HepG2 (cell line): ENCODE measurements around the gene UBE4A. TPM values are rescaled to one million over a fixed set of nuclear protein-coding genes. Genes with fewer than 3 reads are reported as not detected.

ENCODE experiments used
- ATF7-NPFF ChIP-seq: sonication (generic); formaldehyde crosslinking; IDR thresholded peaks from 2 replicates; pipeline ENCODE4 v1.8.1; 2023; ENCODE audit warnings: mild to moderate bottlenecking, low read depth, missing genetic modification reagents, moderate library complexity
- CREM ChIP-seq, 2 experiments: sonication (generic) in 1 of 2; formaldehyde crosslinking in 1 of 2; IDR thresholded peaks; 2 replicates each; pipeline versions ENCODE4 v1.4.0 to v1.6.1; 2016 to 2020; ENCODE audit warnings: antibody characterized with exemption in 1 of 2, mild to moderate bottlenecking in 1 of 2, missing genetic modification reagents in 1 of 2
- ELF3 ChIP-seq: IDR thresholded peaks from 2 replicates; pipeline ENCODE4 v1.6.1; 2016; ENCODE audit warnings: missing genetic modification reagents, missing compliant biosample characterization
- HOXA5 ChIP-seq: sonication (generic); formaldehyde crosslinking; IDR thresholded peaks from 2 replicates; pipeline ENCODE4 v1.4.0; 2020; ENCODE audit warnings: missing genetic modification reagents
- JUNB ChIP-seq: sonication (generic); formaldehyde crosslinking; IDR thresholded peaks from 2 replicates; pipeline ENCODE4 v1.8.0; 2022; ENCODE audit warnings: missing genetic modification reagents, mild to moderate bottlenecking, borderline replicate concordance
- MLLT10 ChIP-seq: sonication (generic); formaldehyde crosslinking; IDR thresholded peaks from 2 replicates; pipeline ENCODE4 v1.4.0; 2020; ENCODE audit warnings: missing genetic modification reagents
- NRL ChIP-seq: sonication (generic); formaldehyde crosslinking; IDR thresholded peaks from 2 replicates; pipeline ENCODE4 v1.5.0; 2020; ENCODE audit warnings: missing genetic modification reagents, mild to moderate bottlenecking, moderate library complexity, borderline replicate concordance
- ONECUT2 ChIP-seq: sonication (generic); formaldehyde crosslinking; IDR thresholded peaks from 2 replicates; pipeline ENCODE4 v1.4.0; 2020; ENCODE audit warnings: missing genetic modification reagents
- PHF5A ChIP-seq: IDR thresholded peaks from one replicate; pipeline ENCODE4 v1.6.1; 2018; ENCODE audit warnings: low read depth, missing genetic modification reagents; ENCODE audit not compliant: unreplicated experiment
- SNRNP70 ChIP-seq: fragments of 200-400 bp; formaldehyde crosslinking; IDR thresholded peaks from 2 replicates; pipeline ENCODE4 v1.6.1; 2017; ENCODE audit warnings: mild to moderate bottlenecking, low read depth, low read length, moderate library complexity
- ZBTB7B ChIP-seq: sonication (generic); formaldehyde crosslinking; IDR thresholded peaks from 2 replicates; pipeline ENCODE4 v1.4.0; 2020; ENCODE audit warnings: missing genetic modification reagents
- ZNF205 ChIP-seq: IDR thresholded peaks from 2 replicates; pipeline ENCODE4 v1.6.1; 2018; ENCODE audit warnings: missing biosample characterization, missing genetic modification reagents
- ZNF256 ChIP-seq: sonication (generic); formaldehyde crosslinking; conservative IDR thresholded peaks from 2 replicates; pipeline ENCODE4 v1.4.0; 2020; ENCODE audit warnings: missing genetic modification reagents
- ZNF383 ChIP-seq: sonication (generic); formaldehyde crosslinking; IDR thresholded peaks from 2 replicates; pipeline ENCODE4 v1.4.0; 2020; ENCODE audit warnings: missing genetic modification reagents, mild to moderate bottlenecking, borderline replicate concordance
- ZNF468 ChIP-seq: sonication (generic); formaldehyde crosslinking; IDR thresholded peaks from 2 replicates; pipeline ENCODE4 v1.8.0; 2022; ENCODE audit warnings: mild to moderate bottlenecking, moderate library complexity, missing genetic modification reagents
- ZNF570 ChIP-seq: sonication (generic); formaldehyde crosslinking; IDR thresholded peaks from 2 replicates; pipeline ENCODE4 v1.4.0; 2020; ENCODE audit warnings: mild to moderate bottlenecking, missing genetic modification reagents, borderline replicate concordance
- ZNF619 ChIP-seq: sonication (generic); formaldehyde crosslinking; IDR thresholded peaks from 2 replicates; pipeline ENCODE4 v1.4.0; 2020; ENCODE audit warnings: mild to moderate bottlenecking, missing genetic modification reagents
- ZNF670 ChIP-seq: sonication (generic); formaldehyde crosslinking; IDR thresholded peaks from 2 replicates; pipeline ENCODE4 v1.8.0; 2022; ENCODE audit warnings: mild to moderate bottlenecking, missing genetic modification reagents, borderline replicate concordance
- ZNF709 ChIP-seq: sonication (generic); formaldehyde crosslinking; IDR thresholded peaks from 2 replicates; pipeline ENCODE4 v1.5.0; 2020; ENCODE audit warnings: mild to moderate bottlenecking, missing genetic modification reagents
- ZNF879 ChIP-seq: sonication (generic); formaldehyde crosslinking; IDR thresholded peaks from 2 replicates; pipeline ENCODE4 v1.8.1; 2023; ENCODE audit warnings: missing genetic modification reagents
- polyA plus RNA-seq, 8 experiments: library from polyadenylated mRNA; depleted of rRNA in 3 of 8; stranded (reverse) in 7 of 8; unstranded in 1 of 8; fragments of >200 nt; fragmentation: Illumina TruSeq in 4 of 8; extraction: Trizol in 4 of 8; gene quantifications; 2 replicates each; pipeline versions ENCODE4 v1.2.1 to v1.2.3, GENCODE V29; 2011 to 2016; ENCODE audit warnings: low read depth in 4 of 8, missing spikeins in 1 of 8, mixed read lengths in 1 of 8; ENCODE audit not compliant: insufficient read depth in 1 of 8
- total RNA-seq, 5 experiments: library from RNA; depleted of rRNA; stranded (reverse); fragments of >200 nt; fragmentation: Illumina TruSeq; extraction: Trizol; gene quantifications; 2 replicates each; pipeline ENCODE4 v1.2.3, GENCODE V29; 2016; ENCODE audit warnings: low read depth in 1 of 5
- TF ChIP-seq, protein P1 (sequence below): sonication (generic); formaldehyde crosslinking; IDR thresholded peaks from 2 replicates; pipeline ENCODE4 v1.4.0; 2020; ENCODE audit warnings: missing genetic modification reagents
- TF ChIP-seq, protein P2 (sequence below): sonication (generic); formaldehyde crosslinking; IDR thresholded peaks from 2 replicates; pipeline ENCODE4 v1.8.1; 2023; ENCODE audit warnings: mild to moderate bottlenecking, missing genetic modification reagents
- TF ChIP-seq, protein P3 (sequence below): sonication (generic); formaldehyde crosslinking; IDR thresholded peaks from 2 replicates; pipeline ENCODE4 v1.4.0; 2020; ENCODE audit warnings: mild to moderate bottlenecking, missing genetic modification reagents
- TF ChIP-seq, protein P4 (sequence below): sonication (generic); formaldehyde crosslinking; IDR thresholded peaks from 2 replicates; pipeline ENCODE4 v1.8.1; 2023; ENCODE audit warnings: missing genetic modification reagents, inconsistent platforms, borderline replicate concordance
- TF ChIP-seq, protein P5 (sequence below): IDR thresholded peaks from 2 replicates; pipeline ENCODE4 v1.6.1; 2012; ENCODE audit warnings: inconsistent platforms

UBE4A gene
- total and polyA plus RNA-seq, 2 of the 13 experiments (the other 11 are each of a cell fraction or from before 2014, with no cell fraction given) = 15.1 to 32.7 TPM

DNA sequence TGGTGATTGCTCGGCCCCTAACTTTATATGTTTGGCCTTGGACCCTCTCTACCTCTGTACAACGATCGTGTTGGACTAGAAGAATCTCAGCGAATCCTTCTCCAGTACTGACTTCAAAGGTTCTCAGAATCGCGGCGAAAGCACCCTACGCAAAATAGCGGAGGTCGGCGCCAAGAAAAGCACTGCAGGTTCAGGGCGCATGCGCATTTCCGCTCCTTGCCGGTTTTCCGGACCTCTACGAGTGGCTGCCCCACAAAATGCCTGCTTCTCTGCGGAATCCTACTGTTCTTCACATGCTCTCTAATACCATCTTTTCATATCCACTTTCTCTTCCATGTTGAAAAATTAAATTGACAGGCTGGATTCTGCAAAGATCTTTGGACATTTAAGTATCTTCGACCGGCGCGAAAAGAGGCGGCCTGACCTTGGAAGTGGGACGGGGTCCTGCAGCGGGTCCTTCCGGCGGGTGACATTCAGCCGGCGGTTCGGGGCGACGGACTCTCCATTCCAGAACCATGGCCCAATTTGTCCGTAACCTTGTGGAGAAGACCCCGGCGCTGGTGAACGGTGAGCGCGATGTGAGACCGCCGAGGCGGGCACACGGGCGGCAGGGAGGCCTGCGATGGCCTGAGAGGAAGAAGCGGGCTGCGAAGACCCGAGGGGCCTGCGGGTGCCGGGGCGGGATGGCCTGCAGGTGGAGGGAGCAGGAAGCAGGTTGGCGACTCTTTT is 41.9 kb downstream of the UBE4A start, which contains the start of gene ATP5MG (continued):
- TF ChIP-seq ZNF670 = peak; percentile 75; the same call in 1 of the 2 replicates
- no peak for TF ChIP-seq ONECUT2
- TF ChIP-seq, protein P1, sequence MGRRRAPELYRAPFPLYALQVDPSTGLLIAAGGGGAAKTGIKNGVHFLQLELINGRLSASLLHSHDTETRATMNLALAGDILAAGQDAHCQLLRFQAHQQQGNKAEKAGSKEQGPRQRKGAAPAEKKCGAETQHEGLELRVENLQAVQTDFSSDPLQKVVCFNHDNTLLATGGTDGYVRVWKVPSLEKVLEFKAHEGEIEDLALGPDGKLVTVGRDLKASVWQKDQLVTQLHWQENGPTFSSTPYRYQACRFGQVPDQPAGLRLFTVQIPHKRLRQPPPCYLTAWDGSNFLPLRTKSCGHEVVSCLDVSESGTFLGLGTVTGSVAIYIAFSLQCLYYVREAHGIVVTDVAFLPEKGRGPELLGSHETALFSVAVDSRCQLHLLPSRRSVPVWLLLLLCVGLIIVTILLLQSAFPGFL (CRISPR knock-in tag) = no peak
- TF ChIP-seq ZBTB7B (CRISPR knock-in tag) = no peak
- no peak for TF ChIP-seq ZNF256 (CRISPR knock-in tag)
- TF ChIP-seq ZNF570 (CRISPR knock-in tag) = no peak
- TF ChIP-seq ZNF879 (CRISPR knock-in tag) = no peak
- TF ChIP-seq, protein P2, sequence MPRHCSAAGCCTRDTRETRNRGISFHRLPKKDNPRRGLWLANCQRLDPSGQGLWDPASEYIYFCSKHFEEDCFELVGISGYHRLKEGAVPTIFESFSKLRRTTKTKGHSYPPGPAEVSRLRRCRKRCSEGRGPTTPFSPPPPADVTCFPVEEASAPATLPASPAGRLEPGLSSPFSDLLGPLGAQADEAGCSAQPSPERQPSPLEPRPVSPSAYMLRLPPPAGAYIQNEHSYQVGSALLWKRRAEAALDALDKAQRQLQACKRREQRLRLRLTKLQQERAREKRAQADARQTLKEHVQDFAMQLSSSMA = 0 out of 2 replicates have a peak, but pooled peaks have one; percentile 29
- peak; percentile 44 for TF ChIP-seq PHF5A (CRISPR knock-in tag)
- TF ChIP-seq CREM (IDR thresholded peaks at IDR 0.05) = peak; percentile 48
- TF ChIP-seq CREM (CRISPR knock-in tag; IDR thresholded peaks at IDR 0.05) = no peak
- no peak for TF ChIP-seq HOXA5
- no peak for TF ChIP-seq ZNF383
- no peak for TF ChIP-seq ZNF468 (CRISPR knock-in tag)
- TF ChIP-seq, protein P3, sequence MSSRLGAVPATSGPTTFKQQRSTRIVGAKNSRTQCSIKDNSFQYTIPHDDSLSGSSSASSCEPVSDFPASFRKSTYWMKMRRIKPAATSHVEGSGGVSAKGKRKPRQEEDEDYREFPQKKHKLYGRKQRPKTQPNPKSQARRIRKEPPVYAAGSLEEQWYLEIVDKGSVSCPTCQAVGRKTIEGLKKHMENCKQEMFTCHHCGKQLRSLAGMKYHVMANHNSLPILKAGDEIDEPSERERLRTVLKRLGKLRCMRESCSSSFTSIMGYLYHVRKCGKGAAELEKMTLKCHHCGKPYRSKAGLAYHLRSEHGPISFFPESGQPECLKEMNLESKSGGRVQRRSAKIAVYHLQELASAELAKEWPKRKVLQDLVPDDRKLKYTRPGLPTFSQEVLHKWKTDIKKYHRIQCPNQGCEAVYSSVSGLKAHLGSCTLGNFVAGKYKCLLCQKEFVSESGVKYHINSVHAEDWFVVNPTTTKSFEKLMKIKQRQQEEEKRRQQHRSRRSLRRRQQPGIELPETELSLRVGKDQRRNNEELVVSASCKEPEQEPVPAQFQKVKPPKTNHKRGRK (CRISPR knock-in tag) = no peak
- 0 out of 2 replicates have a peak, but pooled peaks have one; percentile 55 for TF ChIP-seq ZNF619 (CRISPR knock-in tag)
- TF ChIP-seq MLLT10 (CRISPR knock-in tag) = no peak
- no peak for TF ChIP-seq ZNF205 (CRISPR knock-in tag)
- no peak for TF ChIP-seq JUNB (CRISPR knock-in tag)
- no peak for TF ChIP-seq ZNF709 (CRISPR knock-in tag)
- TF ChIP-seq, protein P4, sequence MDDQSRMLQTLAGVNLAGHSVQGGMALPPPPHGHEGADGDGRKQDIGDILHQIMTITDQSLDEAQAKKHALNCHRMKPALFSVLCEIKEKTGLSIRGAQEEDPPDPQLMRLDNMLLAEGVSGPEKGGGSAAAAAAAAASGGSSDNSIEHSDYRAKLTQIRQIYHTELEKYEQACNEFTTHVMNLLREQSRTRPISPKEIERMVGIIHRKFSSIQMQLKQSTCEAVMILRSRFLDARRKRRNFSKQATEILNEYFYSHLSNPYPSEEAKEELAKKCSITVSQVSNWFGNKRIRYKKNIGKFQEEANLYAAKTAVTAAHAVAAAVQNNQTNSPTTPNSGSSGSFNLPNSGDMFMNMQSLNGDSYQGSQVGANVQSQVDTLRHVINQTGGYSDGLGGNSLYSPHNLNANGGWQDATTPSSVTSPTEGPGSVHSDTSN = no peak
- 0 out of 2 replicates have a peak, but pooled peaks have one; percentile 18 for TF ChIP-seq NRL
- peak; percentile 47 for TF ChIP-seq ELF3 (CRISPR knock-in tag)
- TF ChIP-seq, protein P5, sequence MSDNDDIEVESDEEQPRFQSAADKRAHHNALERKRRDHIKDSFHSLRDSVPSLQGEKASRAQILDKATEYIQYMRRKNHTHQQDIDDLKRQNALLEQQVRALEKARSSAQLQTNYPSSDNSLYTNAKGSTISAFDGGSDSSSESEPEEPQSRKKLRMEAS = peak; percentile 40; the same call in 1 of the 2 replicates
- no peak for TF ChIP-seq SNRNP70
- TF ChIP-seq ATF7-NPFF (CRISPR knock-in tag) = no peak
